NCI-H2196 treated with DMSO at 0.1 percent for 48 hours (cell line): Measurements from ENCODE around the gene LHPP.

Source experiments
- DNase-seq: peaks from one replicate; lab custom pipeline; 2025; ENCODE audit not compliant: unreplicated experiment; lab: John Stamatoyannopoulos, UW

LHPP gene

DNA sequence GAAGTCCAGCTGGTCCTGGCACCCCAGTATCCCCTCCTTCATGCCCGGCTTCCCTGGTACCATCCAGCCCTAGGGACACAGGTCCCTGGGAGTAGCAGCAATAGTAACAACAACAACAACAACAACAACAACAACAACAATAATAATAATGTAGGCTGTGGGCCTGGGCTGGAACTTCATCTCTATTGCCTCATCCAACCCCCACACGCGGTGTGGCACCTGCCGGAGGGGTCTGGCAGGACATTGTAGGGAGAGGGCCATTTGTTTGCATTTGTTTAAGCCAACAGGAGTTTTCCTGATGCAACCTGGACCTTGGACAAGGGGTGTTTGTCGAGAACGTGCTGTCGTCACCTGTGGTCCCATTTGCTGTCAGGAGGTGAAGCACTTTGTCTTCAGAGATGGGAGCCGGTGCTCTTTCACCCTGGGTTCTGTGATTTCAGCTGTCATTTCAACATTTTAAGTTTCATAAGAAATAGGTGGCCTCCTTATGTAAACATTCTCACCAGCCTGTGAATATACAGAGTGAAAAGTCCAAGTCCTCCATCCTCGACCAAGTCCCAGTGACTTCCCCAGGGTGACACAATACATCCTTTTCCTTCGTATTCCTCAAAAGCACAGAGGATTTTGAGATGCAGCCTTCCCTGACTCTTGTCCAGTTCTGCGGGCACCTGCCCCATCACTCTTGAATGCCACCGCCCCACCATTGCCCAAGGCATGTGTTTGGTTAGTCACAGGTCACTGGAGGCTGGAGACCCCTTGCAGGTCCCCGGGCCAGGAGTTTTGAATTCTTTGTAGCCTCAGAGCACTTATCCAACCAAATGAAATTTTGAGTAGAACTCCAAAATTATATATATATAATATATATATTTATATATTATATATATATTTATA lies 9.2 kb downstream of the LHPP start:
- DNase-seq, result no peak

DNA sequence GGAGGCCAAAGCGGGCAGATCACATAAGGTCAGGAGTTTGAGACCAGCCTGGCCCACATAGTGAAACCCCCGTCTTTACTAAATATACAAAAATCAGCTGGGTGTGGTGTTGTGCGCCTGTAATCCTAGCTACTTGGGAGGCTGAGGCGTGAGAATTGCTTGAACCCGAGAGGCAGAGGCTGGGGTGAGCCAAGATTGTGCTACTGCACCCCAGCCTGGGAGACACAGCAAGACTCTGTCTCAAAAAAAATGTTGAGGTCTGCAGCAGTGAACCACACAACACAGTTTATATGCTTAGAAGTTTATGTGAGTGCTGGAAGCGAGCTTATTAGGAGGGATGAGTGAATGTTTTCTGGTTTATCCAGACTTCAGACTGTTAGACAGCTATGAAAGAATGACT lies 10.4 kb downstream of the LHPP start:
- DNase-seq, result no peak

DNA sequence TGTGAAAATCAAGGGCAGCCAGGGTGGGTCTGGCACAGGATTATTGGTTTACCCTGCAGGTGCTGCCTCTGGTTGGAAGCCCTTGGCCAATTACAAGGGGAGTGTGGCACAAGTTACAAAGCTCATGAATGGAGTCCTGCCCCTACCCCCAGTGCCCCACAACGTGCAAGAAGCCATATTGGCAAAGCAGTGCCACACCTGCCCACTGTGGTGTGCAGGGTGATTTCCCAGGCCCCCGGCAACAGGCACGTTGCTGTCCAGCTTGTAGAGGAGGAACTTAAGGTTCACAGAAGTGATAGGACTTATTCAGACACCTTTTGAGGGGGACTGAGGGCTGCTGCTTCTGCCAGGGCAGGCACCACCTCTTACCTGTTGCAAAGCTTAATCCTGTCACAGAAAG lies 11.4 kb downstream of the LHPP start:
- no peak for DNase-seq

DNA sequence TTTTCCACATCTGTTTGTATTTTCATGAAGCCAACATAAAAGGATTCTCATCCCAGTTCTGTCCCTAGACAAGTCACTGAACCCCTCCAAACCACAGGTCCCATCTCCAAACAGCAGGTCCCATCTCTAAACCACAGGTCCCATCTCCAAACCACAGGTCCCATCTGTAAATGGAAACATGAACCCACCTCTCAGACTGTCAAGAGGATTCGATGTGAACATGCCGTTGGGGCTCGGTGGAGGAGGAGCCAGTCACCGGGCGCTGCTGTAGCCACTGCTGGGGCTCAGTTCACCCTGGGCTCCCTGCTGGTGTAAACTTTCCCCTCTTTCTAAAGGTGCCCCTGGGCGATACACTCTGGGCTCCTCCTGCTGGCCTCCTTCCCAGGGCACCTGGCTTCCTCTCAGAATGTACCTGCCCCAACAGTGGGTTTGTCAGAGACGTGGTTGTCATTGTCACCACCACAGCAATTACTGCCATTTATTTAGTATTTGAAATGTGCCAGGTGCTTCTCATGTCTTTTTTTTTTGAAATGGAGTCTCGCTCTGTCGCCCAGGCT lies 13.0 kb downstream of the LHPP start:
- DNase-seq, result no peak

DNA sequence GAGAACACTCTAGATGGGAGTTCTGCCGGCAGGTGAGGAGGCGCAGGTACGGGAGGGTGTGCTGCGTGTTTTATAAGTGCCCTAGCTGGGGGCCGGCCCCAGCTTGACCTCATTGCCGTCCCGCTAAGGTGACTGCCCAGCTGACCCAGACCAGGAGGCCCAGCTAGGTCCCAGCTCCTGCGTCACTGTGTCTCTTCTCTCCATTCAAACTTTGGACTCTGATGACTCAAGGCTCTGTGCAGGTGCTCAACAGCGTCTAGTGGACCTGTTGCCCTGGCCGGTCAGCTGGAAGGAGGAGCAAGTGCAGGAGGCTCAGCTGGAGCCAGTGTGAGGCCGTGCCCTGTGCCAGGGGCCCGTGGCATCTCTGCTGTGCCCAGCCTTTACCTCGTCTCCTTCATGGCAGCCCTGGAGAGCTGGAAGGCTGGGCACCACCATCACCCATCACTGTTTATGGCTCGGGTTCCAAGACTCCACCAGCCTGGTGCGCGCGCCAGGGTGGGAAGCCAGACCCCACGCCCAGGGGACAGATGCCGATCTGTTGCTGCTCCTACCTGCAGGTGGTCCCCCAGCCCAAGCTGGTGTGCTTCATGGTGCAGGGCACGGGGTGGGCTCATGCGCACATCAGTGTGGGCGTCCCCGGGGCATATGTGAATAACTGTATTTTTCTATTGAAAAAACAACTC lies 14.6 kb downstream of the LHPP start:
- no peak for DNase-seq

DNA sequence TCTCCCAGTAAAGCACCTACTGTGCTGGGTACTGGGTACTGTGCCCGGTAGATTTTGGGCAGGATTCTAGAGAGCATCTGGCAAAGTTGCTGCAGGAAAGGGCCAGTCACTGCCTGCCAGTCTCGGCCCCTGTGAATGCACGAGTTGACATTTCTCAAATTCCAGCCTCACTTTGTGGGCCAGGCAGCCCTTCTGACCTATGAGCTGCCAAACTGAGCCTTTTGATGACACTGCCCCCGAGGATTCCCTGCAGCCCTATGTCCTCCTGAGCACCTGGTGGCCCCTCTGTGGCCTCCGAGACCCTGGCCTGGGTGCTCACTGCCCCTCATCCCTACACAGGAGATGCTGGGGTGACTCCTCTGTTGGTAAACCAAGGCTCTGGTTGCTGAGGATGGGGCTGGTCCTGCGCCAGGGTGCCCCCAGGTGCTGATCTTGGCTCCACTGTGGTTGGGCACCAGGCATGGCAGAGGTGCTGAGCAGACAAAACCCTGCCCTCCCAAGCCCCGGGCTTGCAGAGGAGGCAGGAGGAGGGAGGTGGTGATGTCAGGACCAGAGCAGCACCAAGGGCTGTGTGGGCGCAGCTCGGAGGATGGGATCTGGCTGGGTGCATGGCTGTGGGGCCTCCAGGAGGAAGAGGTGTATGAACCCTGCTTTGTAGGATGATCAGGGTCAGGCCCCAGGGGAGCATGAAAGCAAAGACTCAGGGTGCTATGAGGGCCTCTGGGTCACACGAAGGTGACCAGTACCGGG lies 16.2 kb downstream of the LHPP start:
- no peak for DNase-seq

DNA sequence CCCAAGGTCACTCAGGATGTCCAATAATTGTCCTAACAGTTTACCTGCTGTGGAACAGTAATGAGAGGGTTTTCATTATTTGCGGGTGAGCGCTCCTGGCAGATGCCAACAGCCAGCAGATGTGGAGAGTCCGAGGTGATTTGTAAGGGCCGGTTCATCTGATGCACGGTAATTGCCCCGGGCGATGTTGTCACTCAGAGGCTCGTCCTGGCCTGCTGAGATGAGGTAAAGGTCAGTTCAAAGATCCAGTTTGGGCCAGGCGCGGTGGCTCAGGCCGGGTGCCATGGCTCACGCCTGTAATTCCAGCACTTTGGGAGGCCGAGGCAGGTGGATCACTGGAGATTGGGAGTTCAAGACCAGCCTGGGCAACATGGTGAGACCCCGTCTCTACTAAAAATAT lies 16.9 kb downstream of the LHPP start:
- DNase-seq, result no peak

DNA sequence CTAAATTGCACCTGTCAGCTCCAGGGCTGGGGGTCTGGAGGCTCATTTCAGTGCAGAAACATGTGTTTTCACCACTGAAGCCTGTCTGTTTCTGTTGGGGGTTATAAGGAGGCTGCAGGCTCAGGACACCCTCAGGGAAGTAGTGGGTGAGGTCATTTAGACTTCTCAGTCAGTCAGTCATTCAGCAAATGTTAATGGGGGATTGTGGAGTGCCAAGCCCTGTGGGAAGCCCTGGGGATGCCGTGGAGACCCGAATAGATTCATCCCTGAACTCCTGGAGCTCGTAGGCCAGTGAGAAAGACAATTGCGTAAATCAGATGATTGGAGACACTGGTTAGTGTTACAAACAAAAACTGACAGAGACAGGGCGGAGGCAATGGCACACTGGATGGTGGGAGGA lies 19.2 kb downstream of the LHPP start:
- DNase-seq, result no peak

DNA sequence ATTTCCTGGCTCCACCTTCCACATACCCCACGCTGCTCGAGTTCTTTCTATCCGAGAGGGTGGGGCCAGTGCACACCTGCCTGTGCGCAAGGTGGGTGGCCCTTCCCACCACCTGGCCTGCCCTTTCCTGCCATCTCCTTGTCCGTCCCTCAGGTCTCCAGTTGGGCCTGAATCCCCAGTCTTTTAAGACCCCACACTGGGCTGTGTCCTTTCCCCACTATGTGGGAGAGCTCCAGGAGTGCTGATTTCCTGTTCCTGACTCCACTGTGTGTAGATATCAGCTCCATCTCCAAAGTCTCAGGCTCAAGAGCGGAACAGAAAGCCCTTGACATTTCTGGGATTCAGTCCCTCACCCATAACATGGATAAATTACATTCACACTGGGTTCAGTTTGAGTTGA lies 20.1 kb downstream of the LHPP start:
- no peak for DNase-seq

DNA sequence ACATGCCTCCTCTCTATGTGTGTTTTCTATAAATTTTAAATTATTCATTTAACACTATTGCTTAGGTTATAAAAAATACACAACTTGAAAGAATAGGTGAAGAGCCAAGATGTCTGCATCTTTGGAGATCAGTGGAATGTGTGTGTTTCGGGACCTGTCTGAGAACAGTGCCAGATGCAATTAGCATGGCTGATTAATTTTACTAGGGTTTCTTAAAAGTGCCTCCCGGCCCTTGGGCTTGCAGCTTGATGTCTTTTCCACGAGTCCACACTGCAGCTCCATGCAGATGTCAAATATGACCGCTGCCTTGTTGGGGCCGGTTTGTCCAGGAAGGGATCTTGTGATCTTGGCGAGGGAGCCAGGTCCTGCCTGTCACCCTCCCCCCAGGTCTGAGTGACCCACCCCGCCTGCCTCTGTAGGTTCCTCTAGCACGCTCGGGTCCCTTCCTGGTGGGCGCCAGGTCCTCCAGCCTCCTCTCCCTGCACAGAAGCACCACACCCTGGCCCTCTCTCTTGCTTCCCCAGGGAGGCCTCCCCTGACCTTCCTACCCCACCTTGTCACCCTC lies 20.7 kb downstream of the LHPP start:
- no peak for DNase-seq

DNA sequence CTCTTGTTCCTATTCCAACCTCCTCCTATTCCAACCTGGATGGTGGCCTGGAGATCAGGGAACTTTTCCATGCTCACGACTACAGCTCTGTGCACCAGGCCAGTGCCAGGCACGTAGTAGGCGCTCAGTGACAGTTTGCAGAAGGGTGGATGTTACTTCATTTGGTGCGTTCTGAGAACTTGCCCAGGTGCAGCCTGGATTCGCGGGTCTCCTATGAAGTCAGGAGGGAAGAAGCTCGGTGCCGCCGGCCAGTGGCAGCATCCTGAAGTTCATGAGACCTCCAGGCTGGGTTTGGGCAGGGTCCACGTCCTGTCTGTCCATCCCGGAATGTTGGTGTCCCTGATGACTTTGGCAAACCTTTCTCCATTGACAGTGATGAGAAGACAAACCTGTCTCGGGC lies 21.3 kb downstream of the LHPP start:
- no peak for DNase-seq

DNA sequence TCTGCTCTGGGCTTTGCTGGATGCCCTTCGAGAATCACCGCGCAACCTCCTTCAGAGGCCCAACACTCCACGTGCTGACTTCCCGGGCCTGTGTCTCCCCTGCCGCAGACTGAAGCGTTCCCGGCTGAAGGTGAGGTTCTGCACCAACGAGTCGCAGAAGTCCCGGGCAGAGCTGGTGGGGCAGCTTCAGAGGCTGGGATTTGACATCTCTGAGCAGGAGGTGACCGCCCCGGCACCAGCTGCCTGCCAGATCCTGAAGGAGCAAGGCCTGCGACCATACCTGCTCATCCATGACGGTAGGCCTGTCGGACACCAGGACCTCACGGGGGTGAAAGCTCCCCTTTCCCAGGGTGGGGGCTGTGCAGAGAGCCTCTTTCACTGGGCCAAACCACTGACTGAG lies 22.4 kb downstream of the LHPP start:
- no peak for DNase-seq

DNA sequence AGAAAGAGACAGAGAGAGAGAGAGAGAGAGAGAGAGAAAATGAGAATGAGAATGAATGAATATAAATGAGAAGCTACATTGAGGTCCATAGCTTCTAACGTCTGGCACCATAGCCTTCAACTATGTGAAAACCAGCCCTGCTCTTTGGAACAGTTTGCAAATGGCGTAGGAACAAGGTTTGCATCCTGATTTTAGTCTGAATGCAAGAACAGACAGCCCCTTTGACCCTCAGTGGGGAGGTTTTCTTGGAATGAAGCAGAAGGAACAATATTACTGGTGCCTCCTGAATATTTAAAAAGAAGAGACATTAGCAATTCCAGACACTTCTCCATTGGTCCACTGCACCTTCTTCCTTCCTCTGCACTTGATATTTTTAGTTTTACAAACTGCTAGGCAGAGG lies 23.0 kb downstream of the LHPP start:
- no peak for DNase-seq

DNA sequence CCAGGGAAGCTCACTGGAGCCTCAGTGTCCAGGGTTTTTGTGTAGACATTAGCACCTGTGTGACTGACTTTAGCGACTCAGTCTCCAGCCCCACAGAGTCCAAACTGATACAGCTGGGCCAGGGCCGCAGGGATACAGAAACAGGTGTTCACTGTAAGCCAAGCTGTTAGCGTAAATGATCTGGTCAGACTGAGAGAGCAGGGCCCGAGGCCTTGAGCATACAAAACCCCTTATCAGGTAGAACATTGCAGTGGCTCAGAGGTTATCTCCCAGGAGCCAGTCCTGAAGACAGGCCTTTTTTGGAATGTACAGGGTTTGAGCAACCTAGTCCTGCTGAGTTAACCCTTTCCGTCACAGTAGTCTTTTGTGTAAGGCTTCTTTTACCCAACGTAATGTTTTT lies 25.0 kb downstream of the LHPP start:
- DNase-seq, result no peak

DNA sequence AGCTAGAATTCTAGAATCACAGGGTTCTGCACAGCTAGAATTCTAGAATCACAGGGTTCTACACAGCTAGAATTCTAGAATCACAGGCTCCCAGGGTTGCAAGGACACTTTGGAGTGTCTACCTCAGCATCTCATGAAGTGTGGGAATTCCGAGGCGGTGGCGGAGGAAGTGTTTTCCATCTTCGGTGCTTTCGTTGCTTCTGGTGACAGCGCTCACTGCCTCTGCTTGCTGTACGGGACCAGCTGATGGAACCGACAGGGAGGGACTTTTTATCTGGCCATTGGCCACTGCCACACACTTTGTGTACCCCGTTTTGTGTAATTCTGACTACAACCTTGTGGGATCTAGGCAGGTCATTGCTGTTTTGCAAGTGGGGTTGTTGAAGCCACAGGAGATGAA lies 29.5 kb downstream of the LHPP start:
- no peak for DNase-seq

DNA sequence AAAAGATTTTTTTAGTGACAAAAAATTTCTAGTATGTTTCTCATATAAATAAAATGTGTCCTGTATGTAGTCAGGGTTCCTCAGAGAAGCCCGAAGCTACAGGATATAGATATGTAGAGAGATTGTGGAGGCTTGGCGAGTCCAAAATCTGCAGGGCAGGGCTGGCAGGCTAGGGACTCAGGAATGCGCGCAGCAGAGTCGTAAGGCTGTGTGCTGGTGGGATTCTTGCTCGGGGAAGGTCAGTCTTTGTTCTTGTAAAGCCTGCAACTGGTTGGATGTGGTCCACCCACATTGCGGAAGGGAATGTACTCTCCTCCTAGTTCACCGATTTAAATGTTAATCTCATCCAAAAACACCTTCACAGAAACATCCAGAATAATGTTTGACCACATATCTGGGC lies 30.6 kb downstream of the LHPP start:
- no peak for DNase-seq

DNA sequence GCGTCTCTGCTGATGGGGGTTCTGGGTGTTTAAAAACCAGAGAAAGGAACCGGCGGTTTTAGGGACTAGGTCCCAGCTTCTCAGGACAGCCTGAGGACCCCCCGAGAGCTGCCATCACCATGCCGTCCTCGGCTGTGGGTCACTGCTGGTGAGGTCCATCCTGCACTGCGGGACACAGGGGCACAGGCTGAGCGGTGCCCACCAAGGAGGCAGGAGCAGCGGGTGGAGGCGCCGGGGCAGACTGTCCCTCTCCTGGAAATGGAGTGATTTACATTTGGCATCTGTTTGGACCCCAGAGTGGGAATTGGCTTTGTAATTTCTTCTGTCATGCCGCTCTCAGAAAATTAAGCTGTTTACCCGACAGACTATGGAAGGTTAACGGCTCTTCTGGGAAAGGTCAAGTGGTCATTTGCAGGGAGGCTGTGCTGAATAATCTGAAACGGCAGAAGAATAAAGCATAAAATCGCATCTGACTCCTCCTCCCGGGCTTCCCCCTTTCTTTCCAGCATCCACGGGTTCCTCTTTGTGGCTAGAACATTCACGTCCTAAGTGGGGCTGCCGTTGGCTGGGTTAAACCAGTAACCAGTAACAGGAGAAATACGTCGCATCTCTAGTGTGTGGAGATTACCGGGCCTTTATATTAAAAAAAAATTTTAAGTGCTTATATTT lies 31.7 kb downstream of the LHPP start:
- no peak for DNase-seq

DNA sequence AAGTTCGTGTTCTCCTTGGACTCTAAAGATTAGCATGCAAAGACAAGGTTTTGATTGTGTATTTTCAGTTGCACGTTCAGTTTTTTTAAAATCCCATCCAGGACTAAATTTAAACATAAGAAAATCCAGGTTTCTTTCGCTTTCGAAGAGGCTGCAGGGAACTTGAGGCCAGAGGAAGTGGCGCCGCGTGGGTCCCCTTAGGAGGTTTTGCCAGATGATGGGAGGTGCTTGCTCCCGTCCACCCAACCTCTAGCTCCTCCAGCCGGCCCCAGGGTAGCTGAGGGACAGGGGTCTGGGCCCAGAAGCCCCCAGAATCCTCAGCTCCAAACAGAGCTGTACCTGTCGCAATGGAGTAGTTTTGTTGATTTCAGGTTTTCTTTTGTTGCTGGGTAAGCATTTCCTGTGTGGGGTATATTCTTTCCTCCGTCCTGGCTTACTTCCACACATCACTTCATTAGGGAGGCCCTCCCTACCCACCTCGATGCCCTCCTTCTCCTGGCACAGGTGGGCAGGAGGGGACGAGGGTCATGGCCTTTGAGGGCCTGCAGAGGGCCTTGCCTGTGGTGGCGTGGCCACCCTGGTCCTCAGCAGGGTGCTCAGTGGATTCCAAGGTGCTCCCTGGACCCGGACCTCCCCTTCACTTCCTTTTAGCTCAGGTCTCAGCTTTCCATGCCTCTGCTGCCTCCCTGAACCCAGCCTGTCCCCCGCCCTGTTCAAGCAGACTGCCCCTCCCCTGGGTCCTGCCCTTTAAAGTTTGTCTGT lies 32.6 kb downstream of the LHPP start:
- no peak for DNase-seq

DNA sequence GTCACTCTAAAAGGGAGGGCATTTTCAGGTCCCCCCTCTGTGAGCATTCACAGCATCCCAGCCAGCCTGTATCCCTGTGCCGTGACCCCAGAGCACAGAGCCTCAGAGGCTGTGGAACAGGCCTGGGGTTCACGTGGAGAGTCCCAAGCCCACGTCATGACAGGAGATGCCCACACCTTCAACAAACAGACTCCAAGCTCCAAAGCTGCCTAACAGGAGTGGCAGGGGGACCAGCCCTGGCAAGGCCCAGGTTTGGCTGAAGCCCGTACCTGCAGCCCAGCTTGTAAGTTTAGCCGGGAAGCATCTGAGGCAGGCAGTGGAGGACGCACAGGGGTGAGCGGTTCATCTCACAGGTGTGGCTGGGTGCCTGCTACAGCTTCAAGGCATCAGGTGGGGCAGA lies 33.5 kb downstream of the LHPP start:
- no peak for DNase-seq

DNA sequence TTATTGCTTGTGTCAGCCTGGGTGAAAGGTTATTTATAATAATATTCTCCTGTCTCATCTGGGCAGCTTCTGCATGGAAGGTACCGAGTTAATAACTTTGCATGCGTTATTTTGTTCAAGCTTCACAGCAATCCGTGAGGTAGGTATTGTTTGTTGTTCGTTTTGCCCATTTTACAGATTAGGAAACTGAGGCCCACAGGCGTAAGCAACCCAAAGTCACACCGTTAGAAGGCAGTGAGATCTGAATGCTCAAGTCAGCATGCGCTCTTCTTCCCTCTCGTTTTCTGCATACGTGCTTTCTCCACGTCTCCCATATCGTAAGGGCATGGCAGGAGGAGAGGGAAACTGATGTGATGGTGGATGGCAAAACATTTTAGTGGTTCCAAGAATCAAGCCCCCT lies 34.1 kb downstream of the LHPP start:
- no peak for DNase-seq
